ENCODE results near the gene RGS7.

Gene RGS7

GRCh38 chr1:241079047-241079446 is 278.0 kb downstream of the RGS7 start:
- no peaks in the 10 kb centered on the region for H3K36me3 ChIP-seq (replicated peaks; ENCODE audit: low read depth, low read length)
- 0 out of 2 replicates have a peak, but pooled peaks cover 4% of the 10 kb centered on the region for H3K27me3 ChIP-seq (ENCODE audit: low read depth, low read length)
- H3K9me3 ChIP-seq (ENCODE audit: insufficient read depth, low read length), result no peaks in the 10 kb centered on the region
- H3K79me2 ChIP-seq (ENCODE audit: low read length), result no peaks in the 10 kb centered on the region
- no peak overlapping the region for H3K27ac ChIP-seq (ENCODE audit: low read length)
- H3K9ac ChIP-seq (ENCODE audit: low read length), result no peak overlapping the region
- no peak overlapping the region for H3K4me3 ChIP-seq (ENCODE audit: low read length)
- TF ChIP-seq EZH2phosphoT487 (IDR thresholded peaks at IDR 0.05; ENCODE audit: low read depth) (no peak), CTCF (IDR thresholded peaks at IDR 0.05; ENCODE audit: low read depth, low read length) (no peak)
- H3K4me2 ChIP-seq (ENCODE audit: low read length), result no peak overlapping the region
- no peaks in the 10 kb centered on the region for H4K20me1 ChIP-seq (ENCODE audit: insufficient read depth, low read length)
- H2AFZ ChIP-seq (ENCODE audit: low read depth, low read length), result no peak overlapping the region
- H3K4me1 ChIP-seq (ENCODE audit: low read length), result no peaks in the 10 kb centered on the region

GRCh38 chr1:241077386-241078147 is 279.4 kb downstream of the RGS7 start:
- H3K27ac ChIP-seq (ENCODE audit: low read length), result no peak overlapping the region
- no peaks in the 10 kb centered on the region for H3K79me2 ChIP-seq (ENCODE audit: low read length)
- no peaks in the 10 kb centered on the region for H4K20me1 ChIP-seq (ENCODE audit: insufficient read depth, low read length)
- 0 out of 2 replicates have a peak, but pooled peaks cover 4% of the 10 kb centered on the region for H3K27me3 ChIP-seq (ENCODE audit: low read depth, low read length)
- H2AFZ ChIP-seq (ENCODE audit: low read depth, low read length), result no peak overlapping the region
- TF ChIP-seq CTCF (IDR thresholded peaks at IDR 0.05; ENCODE audit: low read depth, low read length) (no peak), EZH2phosphoT487 (IDR thresholded peaks at IDR 0.05; ENCODE audit: low read depth) (no peak)
- H3K4me2 ChIP-seq (ENCODE audit: low read length), result no peak overlapping the region
- no peak overlapping the region for H3K4me3 ChIP-seq (ENCODE audit: low read length)
- no peaks in the 10 kb centered on the region for H3K9me3 ChIP-seq (ENCODE audit: insufficient read depth, low read length)
- H3K9ac ChIP-seq (ENCODE audit: low read length), result no peak overlapping the region
- no peaks in the 10 kb centered on the region for H3K4me1 ChIP-seq (ENCODE audit: low read length)
- no peaks in the 10 kb centered on the region for H3K36me3 ChIP-seq (replicated peaks; ENCODE audit: low read depth, low read length)

GRCh38 chr1:241074507-241074906 is 282.5 kb downstream of the RGS7 start:
- no peaks in the 10 kb centered on the region for H3K9me3 ChIP-seq (ENCODE audit: insufficient read depth, low read length)
- H3K36me3 ChIP-seq (replicated peaks; ENCODE audit: low read depth, low read length), result no peaks in the 10 kb centered on the region
- no peaks in the 10 kb centered on the region for H3K79me2 ChIP-seq (ENCODE audit: low read length)
- no peak for TF ChIP-seq EZH2phosphoT487 (IDR thresholded peaks at IDR 0.05; ENCODE audit: low read depth)
- no peak for TF ChIP-seq CTCF (IDR thresholded peaks at IDR 0.05; ENCODE audit: low read depth, low read length)
- H3K27me3 ChIP-seq (ENCODE audit: low read depth, low read length), result peaks cover 5% of the 10 kb centered on the region; the same call in 1 of the 2 replicates
- H2AFZ ChIP-seq (ENCODE audit: low read depth, low read length), result no peak overlapping the region
- no peak overlapping the region for H3K27ac ChIP-seq (ENCODE audit: low read length)
- no peak overlapping the region for H3K9ac ChIP-seq (ENCODE audit: low read length)
- H3K4me2 ChIP-seq (ENCODE audit: low read length), result no peak overlapping the region
- no peaks in the 10 kb centered on the region for H4K20me1 ChIP-seq (ENCODE audit: insufficient read depth, low read length)
- no peak overlapping the region for H3K4me3 ChIP-seq (ENCODE audit: low read length)
- no peaks in the 10 kb centered on the region for H3K4me1 ChIP-seq (ENCODE audit: low read length)

GRCh38 chr1:241068359-241068758 is 288.6 kb downstream of the RGS7 start:
- no peak overlapping the region for H3K9ac ChIP-seq (ENCODE audit: low read length)
- no peaks in the 10 kb centered on the region for H3K79me2 ChIP-seq (ENCODE audit: low read length)
- no peak overlapping the region for H3K4me3 ChIP-seq (ENCODE audit: low read length)
- H2AFZ ChIP-seq (ENCODE audit: low read depth, low read length), result no peak overlapping the region
- no peak for TF ChIP-seq EZH2phosphoT487 (IDR thresholded peaks at IDR 0.05; ENCODE audit: low read depth)
- TF ChIP-seq CTCF (IDR thresholded peaks at IDR 0.05; ENCODE audit: low read depth, low read length), result no peak
- no peak overlapping the region for H3K4me2 ChIP-seq (ENCODE audit: low read length)
- no peaks in the 10 kb centered on the region for H4K20me1 ChIP-seq (ENCODE audit: insufficient read depth, low read length)
- H3K9me3 ChIP-seq (ENCODE audit: insufficient read depth, low read length), result no peaks in the 10 kb centered on the region
- H3K27ac ChIP-seq (ENCODE audit: low read length), result no peak overlapping the region
- peaks cover 5% of the 10 kb centered on the region; the same call in 1 of the 2 replicates for H3K27me3 ChIP-seq (ENCODE audit: low read depth, low read length)
- no peaks in the 10 kb centered on the region for H3K36me3 ChIP-seq (replicated peaks; ENCODE audit: low read depth, low read length)
- no peaks in the 10 kb centered on the region for H3K4me1 ChIP-seq (ENCODE audit: low read length)

Data from OCI-LY3 (cell line).